ENCODE measurements around the gene SETD2. TPM values are rescaled to one million over a fixed set of nuclear protein-coding genes. Genes with fewer than 3 reads are reported as not detected.

The SETD2 gene
- polyA plus RNA-seq, 1 of the 3 experiments (the other 2 are of a cell fraction), result 12.1 TPM

GRCh38 chr3:46971151-46971550 is 192.8 kb downstream of the SETD2 start:
- Histone ChIP-seq H4K20me1 (ENCODE audit: insufficient read depth) (peaks cover 98% of the 10 kb centered on the region), H3K9me2 (no peaks in the 10 kb centered on the region), H3F3A (replicated peaks; ENCODE audit: insufficient read depth) (no peaks in the 10 kb centered on the region), H3K27ac (ENCODE audit: low read depth in 2 of 2, low read length in 1 of 2) (peak overlapping the region in 1 of 2 experiments; percentile 75; a peak in 2 of 4 replicates), H3K79me2 (ENCODE audit: insufficient read depth) (peaks cover 100% of the 10 kb centered on the region), H2AFZ (ENCODE audit: low read depth) (no peak overlapping the region), H3K9ac (no peak overlapping the region), H3K4me1 (ENCODE audit: control insufficient read depth in 1 of 2, insufficient read depth in 2 of 2, low read depth in 1 of 2, low read length in 1 of 2) (peaks cover 0 to 41% of the 10 kb centered on the region in 2 experiments; a peak in 1 of 4 replicates), H3K36me3 (replicated peaks in 1 of 2; ENCODE audit: control insufficient read depth in 1 of 2, insufficient read depth in 2 of 2, low read length in 1 of 2) (peaks cover 2 to 4% of the 10 kb centered on the region in 2 experiments), H3K4me2 (no peak overlapping the region), H3K27me3 (ENCODE audit: insufficient read depth) (no peaks in the 10 kb centered on the region), H3K4me3 (ENCODE audit: low read depth in 2 of 2, low read length in 1 of 2) (no peak overlapping the region), H3K9me3 (no peaks in the 10 kb centered on the region)
- TF ChIP-seq MXI1 (IDR thresholded peaks at IDR 0.05; ENCODE audit: low read depth, low read length) (no peak), TAF1 (IDR thresholded peaks at IDR 0.05; ENCODE audit: borderline replicate concordance, low read depth, low read length) (no peak), GATA2 (CRISPR knock-in tag; IDR thresholded peaks at IDR 0.05) (no peak), ELF1 (IDR thresholded peaks at IDR 0.05) (no peak), CHD2 (IDR thresholded peaks at IDR 0.05; ENCODE audit: low read length, partially characterized antibody) (no peak), RXRA (IDR thresholded peaks at IDR 0.05; ENCODE audit: borderline replicate concordance, low read depth) (no peak), JUND (IDR thresholded peaks at IDR 0.05) (no peak), CTCF (IDR thresholded peaks at IDR 0.05) (no peak), MAX (IDR thresholded peaks at IDR 0.05; ENCODE audit: low read depth) (no peak)
- TF ChIP-seq, protein P1, sequence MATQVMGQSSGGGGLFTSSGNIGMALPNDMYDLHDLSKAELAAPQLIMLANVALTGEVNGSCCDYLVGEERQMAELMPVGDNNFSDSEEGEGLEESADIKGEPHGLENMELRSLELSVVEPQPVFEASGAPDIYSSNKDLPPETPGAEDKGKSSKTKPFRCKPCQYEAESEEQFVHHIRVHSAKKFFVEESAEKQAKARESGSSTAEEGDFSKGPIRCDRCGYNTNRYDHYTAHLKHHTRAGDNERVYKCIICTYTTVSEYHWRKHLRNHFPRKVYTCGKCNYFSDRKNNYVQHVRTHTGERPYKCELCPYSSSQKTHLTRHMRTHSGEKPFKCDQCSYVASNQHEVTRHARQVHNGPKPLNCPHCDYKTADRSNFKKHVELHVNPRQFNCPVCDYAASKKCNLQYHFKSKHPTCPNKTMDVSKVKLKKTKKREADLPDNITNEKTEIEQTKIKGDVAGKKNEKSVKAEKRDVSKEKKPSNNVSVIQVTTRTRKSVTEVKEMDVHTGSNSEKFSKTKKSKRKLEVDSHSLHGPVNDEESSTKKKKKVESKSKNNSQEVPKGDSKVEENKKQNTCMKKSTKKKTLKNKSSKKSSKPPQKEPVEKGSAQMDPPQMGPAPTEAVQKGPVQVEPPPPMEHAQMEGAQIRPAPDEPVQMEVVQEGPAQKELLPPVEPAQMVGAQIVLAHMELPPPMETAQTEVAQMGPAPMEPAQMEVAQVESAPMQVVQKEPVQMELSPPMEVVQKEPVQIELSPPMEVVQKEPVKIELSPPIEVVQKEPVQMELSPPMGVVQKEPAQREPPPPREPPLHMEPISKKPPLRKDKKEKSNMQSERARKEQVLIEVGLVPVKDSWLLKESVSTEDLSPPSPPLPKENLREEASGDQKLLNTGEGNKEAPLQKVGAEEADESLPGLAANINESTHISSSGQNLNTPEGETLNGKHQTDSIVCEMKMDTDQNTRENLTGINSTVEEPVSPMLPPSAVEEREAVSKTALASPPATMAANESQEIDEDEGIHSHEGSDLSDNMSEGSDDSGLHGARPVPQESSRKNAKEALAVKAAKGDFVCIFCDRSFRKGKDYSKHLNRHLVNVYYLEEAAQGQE (IDR thresholded peaks at IDR 0.05; ENCODE audit: low read depth, low read length), result no peak
- ChIA-PET CTCF (interaction anchor here (1.6 to 3.1 kb wide), 2 partner anchors 12 to 47 kb away, joined by 4 to 13 read pairs; no protein-coding TSS in a partner anchor), POLR2A (no interaction called here)
- DNase-seq, result no peak
- 85% methylated on average over 6 of the region's 6 CpGs for WGBS (ENCODE audit: low lambda C conversion rate)
